ENCODE measurements around the gene MRPL37.
"Not testable (repeated sequence)": the region's sequence is repeated elsewhere in the genome, so short reads cannot be mapped to it uniquely, and the experiment has no call there.

MRPL37 gene

GRCh38 chr1:54220004-54220811 is 20.2 kb downstream of the MRPL37 start:
- no peak for DNase-seq

GRCh38 chr1:54221113-54221834 is 21.3 kb downstream of the MRPL37 start:
- no peak for DNase-seq

GRCh38 chr1:54221867-54222484 is 22.0 kb downstream of the MRPL37 start:
- no peak for DNase-seq

GRCh38 chr1:54222711-54223110 is 22.7 kb downstream of the MRPL37 start:
- no peak for DNase-seq

GRCh38 chr1:54223441-54224202 is 23.7 kb downstream of the MRPL37 start:
- DNase-seq = no peak

GRCh38 chr1:54224233-54224632 is 24.3 kb downstream of the MRPL37 start:
- DNase-seq = no peak

- DNase-seq = no peak
These were observed 25.4 kb downstream of the MRPL37 start for GRCh38 chr1:54225378-54225777.

GRCh38 chr1:54225986-54226559 is 26.1 kb downstream of the MRPL37 start:
- DNase-seq = no peak

- DNase-seq = no peak
These were observed 27.2 kb downstream of the MRPL37 start for GRCh38 chr1:54227091-54227602.

GRCh38 chr1:54227891-54228310 is 27.9 kb downstream of the MRPL37 start:
- no peak for DNase-seq

- DNase-seq = no peak
These were observed 28.7 kb downstream of the MRPL37 start for GRCh38 chr1:54228638-54229079.

GRCh38 chr1:54229281-54229891 is 29.4 kb downstream of the MRPL37 start:
- no peak for DNase-seq

GRCh38 chr1:54230507-54231339 is 30.8 kb downstream of the MRPL37 start:
- no peak for DNase-seq

- not testable (repeated sequence) for DNase-seq
These were observed 33.2 kb downstream of the MRPL37 start for GRCh38 chr1:54233196-54233595.

- DNase-seq = no peak
These were observed 34.3 kb downstream of the MRPL37 start for GRCh38 chr1:54234284-54234683.

- DNase-seq = no peak
These were observed 37.6 kb downstream of the MRPL37 start for GRCh38 chr1:54237586-54237985.

- no peak for DNase-seq
These were observed 38.5 kb downstream of the MRPL37 start for GRCh38 chr1:54238353-54239034.

- DNase-seq = no peak
These were observed 39.0 kb downstream of the MRPL37 start for GRCh38 chr1:54239035-54239383.

- DNase-seq = no peak
These were observed 39.7 kb downstream of the MRPL37 start for GRCh38 chr1:54239631-54240031.

GRCh38 chr1:54240741-54241335 is 40.9 kb downstream of the MRPL37 start:
- DNase-seq = no peak
